Fibroblast of pulmonary artery (primary cell): ENCODE measurements around the gene SPNS2.
A peak's percentile ranks its signal among the peaks of the same experiment; 100 is the strongest.

Experiments
- DNase-seq: peaks from one replicate; pipeline ENCODE4 v3.0.0-alpha.2; 2010; ENCODE audit warnings: low read depth
- H3K4me3 ChIP-seq: replicated peaks from 2 replicates; pipeline ENCODE4 v1.5.1; 2011; ENCODE audit warnings: low read depth, mild to moderate bottlenecking, control low read depth, low read length, moderate library complexity
- TF ChIP-seq, protein P1 (sequence below): IDR thresholded peaks from 2 replicates; pipeline ENCODE4 v1.5.1; 2011; ENCODE audit warnings: mild to moderate bottlenecking, control low read depth, low read length, inconsistent platforms; ENCODE audit errors: missing control alignments

The SPNS2 gene, protein sequence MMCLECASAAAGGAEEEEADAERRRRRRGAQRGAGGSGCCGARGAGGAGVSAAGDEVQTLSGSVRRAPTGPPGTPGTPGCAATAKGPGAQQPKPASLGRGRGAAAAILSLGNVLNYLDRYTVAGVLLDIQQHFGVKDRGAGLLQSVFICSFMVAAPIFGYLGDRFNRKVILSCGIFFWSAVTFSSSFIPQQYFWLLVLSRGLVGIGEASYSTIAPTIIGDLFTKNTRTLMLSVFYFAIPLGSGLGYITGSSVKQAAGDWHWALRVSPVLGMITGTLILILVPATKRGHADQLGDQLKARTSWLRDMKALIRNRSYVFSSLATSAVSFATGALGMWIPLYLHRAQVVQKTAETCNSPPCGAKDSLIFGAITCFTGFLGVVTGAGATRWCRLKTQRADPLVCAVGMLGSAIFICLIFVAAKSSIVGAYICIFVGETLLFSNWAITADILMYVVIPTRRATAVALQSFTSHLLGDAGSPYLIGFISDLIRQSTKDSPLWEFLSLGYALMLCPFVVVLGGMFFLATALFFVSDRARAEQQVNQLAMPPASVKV

DNA sequence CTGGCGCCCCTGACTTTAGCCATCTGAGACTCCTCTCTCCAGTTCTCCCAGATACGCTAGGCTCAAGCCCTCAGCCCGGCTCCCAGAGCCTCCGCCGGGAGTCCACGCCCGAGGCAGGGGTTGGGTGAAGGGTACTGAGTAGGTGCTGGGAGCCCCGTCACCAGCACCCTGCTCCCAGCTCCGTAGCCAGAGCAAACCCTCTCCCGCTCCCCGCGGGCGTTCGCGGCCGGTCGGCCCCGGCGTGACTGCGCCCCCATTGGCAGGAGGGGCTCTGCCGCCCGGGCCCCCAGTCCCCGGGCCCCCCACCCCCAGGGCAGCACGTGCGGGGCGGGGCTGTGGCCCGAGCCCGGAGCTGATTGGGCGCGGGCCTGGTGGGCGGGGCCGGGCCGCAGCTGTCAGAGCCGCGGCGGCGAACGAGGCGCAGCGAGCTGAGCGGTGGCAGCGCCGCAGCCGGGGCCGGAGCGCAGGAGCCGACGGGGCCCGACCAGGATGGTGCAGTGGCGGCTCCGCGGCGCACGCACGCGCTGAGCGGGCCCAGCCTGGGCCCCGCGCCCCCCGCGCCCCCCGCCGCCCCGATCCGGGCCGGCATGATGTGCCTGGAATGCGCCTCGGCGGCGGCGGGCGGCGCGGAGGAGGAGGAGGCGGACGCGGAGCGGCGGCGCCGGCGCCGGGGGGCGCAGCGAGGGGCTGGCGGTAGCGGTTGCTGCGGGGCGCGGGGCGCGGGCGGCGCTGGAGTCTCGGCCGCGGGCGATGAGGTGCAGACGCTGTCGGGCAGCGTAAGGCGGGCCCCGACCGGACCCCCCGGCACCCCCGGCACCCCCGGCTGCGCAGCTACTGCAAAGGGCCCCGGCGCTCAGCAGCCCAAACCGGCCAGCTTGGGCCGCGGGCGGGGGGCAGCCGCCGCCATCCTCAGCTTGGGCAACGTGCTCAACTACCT, at the start of gene SPNS2:
SPNS2 (plus strand) TSS at position 421 of the 937 bp plus-strand sequence; CDS start at position 588, 167 bp downstream.
- DNase-seq = peak; percentile 38
- TF ChIP-seq, protein P1, sequence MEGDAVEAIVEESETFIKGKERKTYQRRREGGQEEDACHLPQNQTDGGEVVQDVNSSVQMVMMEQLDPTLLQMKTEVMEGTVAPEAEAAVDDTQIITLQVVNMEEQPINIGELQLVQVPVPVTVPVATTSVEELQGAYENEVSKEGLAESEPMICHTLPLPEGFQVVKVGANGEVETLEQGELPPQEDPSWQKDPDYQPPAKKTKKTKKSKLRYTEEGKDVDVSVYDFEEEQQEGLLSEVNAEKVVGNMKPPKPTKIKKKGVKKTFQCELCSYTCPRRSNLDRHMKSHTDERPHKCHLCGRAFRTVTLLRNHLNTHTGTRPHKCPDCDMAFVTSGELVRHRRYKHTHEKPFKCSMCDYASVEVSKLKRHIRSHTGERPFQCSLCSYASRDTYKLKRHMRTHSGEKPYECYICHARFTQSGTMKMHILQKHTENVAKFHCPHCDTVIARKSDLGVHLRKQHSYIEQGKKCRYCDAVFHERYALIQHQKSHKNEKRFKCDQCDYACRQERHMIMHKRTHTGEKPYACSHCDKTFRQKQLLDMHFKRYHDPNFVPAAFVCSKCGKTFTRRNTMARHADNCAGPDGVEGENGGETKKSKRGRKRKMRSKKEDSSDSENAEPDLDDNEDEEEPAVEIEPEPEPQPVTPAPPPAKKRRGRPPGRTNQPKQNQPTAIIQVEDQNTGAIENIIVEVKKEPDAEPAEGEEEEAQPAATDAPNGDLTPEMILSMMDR = no peak
- H3K4me3 ChIP-seq = peak within 1 kb of the TSS; percentile 12

DNA sequence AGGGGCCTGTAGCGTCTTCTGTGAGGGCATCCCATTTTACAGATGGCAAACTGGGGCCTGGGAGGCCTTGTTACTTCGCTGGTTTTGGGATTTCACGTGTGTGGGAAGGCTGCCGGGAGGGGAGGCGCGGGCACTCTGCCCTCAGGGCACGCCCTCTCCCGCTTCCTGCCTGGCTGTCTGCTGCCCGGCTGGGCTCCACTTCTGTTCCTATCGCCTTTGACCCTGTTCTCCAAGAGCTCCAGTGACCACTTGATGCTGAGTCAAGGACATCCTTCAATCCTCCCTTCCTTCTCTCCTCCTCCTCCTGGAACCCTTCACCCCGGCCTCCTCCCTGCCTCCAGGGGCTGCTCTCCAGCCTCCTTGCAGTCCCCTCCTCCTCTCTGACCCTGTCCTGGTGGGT, 48.9 kb upstream of the SPNS2 start:
- TF ChIP-seq, protein P1 = no peak
- no peak for DNase-seq

DNA sequence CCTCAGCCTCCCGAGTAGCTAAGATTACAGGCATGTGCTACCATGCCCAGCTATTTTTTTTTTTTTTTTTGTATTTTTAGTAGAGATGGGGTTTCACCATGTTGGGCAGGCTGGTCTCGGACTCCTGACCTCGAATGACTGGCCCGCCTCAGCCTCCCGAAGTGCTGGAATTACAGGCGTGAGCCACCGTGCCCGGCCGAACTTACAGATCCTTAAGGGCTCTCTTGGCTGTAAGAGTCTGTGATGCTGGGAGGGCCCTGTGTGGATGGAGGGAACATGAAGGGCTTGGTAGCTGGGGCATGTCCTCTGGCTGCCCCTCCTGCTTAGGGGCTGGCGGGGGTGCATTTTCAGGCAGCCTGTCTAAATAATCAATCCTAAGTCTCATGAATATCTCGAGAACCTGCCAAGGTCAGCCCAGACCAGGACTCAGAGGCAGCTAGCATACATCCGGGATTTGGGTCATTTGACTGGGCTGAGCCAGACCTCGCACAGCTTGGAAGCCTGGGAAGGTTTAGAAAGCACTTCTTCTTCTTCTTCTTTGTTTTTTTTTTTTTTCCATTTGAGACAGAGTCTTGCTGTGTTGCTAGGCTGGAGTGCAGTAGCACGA, 47.9 kb upstream of the SPNS2 start:
- no peak overlapping the region for H3K4me3 ChIP-seq
- TF ChIP-seq, protein P1 = no peak
- no peak for DNase-seq

More for the DNA sequence above, 48.9 kb upstream of the SPNS2 start:
- H3K4me3 ChIP-seq = no peak overlapping the region

DNA sequence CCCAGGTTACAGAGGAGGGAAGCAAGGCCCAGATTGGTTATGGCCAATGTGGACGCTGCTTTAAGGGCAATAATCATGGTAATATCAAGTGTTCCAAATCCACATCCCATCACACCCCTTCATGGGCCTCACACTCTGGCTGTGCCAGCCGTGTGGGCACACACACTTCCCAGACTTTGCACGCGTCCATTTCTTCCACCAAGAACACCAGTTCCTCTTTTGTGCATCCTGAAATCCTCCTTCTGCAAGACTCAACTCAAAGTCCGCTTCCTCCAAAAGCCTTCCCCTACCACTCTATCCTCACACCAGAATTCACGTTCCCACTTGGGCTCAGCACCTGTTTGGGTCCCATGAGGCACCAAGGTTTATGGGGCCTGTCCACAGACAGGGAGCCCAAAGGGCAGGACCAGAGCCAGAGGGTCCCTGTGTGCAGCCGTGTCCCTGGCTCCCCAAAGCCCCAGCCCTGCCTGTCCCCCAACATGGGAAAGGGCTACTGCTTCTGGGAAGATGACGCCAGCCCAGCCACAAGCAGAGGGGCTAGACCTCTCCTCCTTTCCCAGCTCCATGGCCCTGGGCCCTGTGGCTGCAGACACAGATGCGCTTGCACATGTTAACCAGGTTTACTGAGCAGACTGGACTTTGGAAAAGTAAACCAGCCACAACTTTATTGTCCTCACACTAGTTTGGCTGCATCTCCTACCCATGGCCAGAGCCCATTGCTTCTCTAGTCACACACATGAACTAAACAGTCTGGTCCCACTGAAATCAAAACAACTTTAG, 44.7 kb upstream of the SPNS2 start:
- DNase-seq = no peak
- H3K4me3 ChIP-seq = no peak overlapping the region
- TF ChIP-seq, protein P1 = no peak

DNA sequence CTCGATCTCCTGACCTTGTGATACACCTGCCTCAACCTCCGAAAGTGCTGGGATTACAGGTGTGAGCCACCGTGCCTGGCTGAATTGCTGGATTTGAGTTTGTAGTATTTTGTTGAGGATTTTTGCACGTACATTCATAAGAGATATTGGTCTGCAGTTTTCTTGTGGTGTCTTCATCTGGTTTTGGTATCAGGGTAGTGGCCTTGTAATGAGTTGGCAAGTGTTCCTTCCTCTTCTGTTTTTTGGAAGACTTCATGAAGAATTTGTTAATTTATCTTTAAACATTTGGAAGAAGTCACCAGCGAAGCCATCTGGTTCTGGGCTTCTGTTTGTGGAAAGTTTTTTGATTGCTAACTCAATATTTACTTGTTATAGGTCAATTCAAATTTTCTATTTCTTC, 38.0 kb upstream of the SPNS2 start:
- no peak for DNase-seq
- no peak overlapping the region for H3K4me3 ChIP-seq
- TF ChIP-seq, protein P1 = no peak
